HG03571 (cell line): ENCODE data around the gene CYP20A1.

ENCODE experiments used
- ATAC-seq: cut with Tn5 transposase; IDR thresholded peaks from one replicate; pipeline ENCODE4 v1.9.1; 2021; ENCODE audit not compliant: unreplicated experiment

CYP20A1 gene

DNA sequence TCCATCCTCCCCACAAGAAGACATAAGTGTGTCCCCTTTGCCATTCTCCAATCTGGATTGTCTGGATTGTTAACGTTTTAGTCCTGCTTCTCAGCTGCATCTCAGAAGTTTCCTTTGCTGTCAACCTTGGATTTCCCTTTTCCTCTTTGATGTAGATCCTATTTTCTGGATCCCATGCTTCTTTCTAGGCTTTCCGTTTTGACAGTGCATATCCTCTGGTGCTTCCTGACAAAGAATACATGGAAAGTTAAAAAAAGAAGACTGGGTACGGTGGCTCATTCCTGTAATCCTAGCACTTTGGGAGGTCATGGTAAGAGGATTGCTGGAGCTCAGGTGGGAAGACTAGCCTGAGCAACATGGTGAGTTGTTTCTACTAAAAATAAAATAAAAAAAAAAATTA lies 116.1 kb downstream of the CYP20A1 start:
- no peak for ATAC-seq
